DND-41 (cell line): Measurements from ENCODE around the gene BATF2.
A peak's percentile ranks its signal among the peaks of the same experiment; 100 is the strongest.

ENCODE experiments used
- ATAC-seq: fragments of 200-7000 bp; cut with Tn5 transposase; 3 replicates; pipeline ENCODE4 v1.9.1; 2021; ENCODE audit warnings: low read depth; ENCODE audit not compliant: insufficient read depth
- DNase-seq: peaks from one replicate; pipeline ENCODE4 v3.0.0-alpha.2; 2020
- H2AFZ ChIP-seq: 2 replicates; pipeline ENCODE4 v1.6.0; 2012; ENCODE audit warnings: low read depth, low read length
- H3K27ac ChIP-seq: 2 replicates; pipeline ENCODE4 v1.5.1; 2012; ENCODE audit warnings: low read length, inconsistent platforms
- H3K27me3 ChIP-seq: fragments of 200-600 bp; sonication (generic); 2 replicates; pipeline ENCODE4 v1.6.0; 2012; ENCODE audit warnings: low read length, mild to moderate bottlenecking, inconsistent platforms; ENCODE audit not compliant: insufficient read depth, poor library complexity
- H3K36me3 ChIP-seq: 2 replicates; pipeline ENCODE4 v1.5.1; 2012; ENCODE audit warnings: low read length, inconsistent platforms; ENCODE audit not compliant: insufficient read depth
- H3K4me1 ChIP-seq: 2 replicates; pipeline ENCODE4 v1.5.1; 2012; ENCODE audit warnings: mild to moderate bottlenecking, low read length; ENCODE audit not compliant: insufficient read depth
- H3K4me2 ChIP-seq: 2 replicates; pipeline ENCODE4 v1.6.0; 2012; ENCODE audit warnings: mild to moderate bottlenecking, moderate library complexity, low read length, inconsistent platforms; ENCODE audit not compliant: insufficient read depth
- H3K4me3 ChIP-seq, 2 experiments: fragments of 200-600 bp in 1 of 2; shearing (Covaris generic) in 1 of 2; 2 replicates each; pipeline ENCODE4 v1.5.1; 2012 to 2016; ENCODE audit warnings: inconsistent platforms in 2 of 2, low read length in 2 of 2, mild to moderate bottlenecking in 2 of 2, low read depth in 1 of 2, moderate library complexity in 1 of 2
- H3K79me2 ChIP-seq: 2 replicates; pipeline ENCODE4 v1.6.0; 2012; ENCODE audit warnings: low read length, inconsistent platforms; ENCODE audit not compliant: insufficient read depth
- H3K9ac ChIP-seq: 2 replicates; pipeline ENCODE4 v1.6.0; 2012; ENCODE audit warnings: low read depth, mild to moderate bottlenecking, inconsistent platforms, low read length, moderate library complexity
- H3K9me3 ChIP-seq: 2 replicates; pipeline ENCODE4 v1.5.1; 2012; ENCODE audit warnings: low read length, moderate library complexity, mild to moderate bottlenecking, inconsistent platforms; ENCODE audit not compliant: insufficient read depth, severe bottlenecking
- H4K20me1 ChIP-seq: 2 replicates; pipeline ENCODE4 v1.6.0; 2012; ENCODE audit warnings: low read length; ENCODE audit not compliant: insufficient read depth
- EZH2 ChIP-seq: IDR thresholded peaks from 3 replicates; pipeline ENCODE4 v1.6.1; 2012; ENCODE audit warnings: borderline replicate concordance, low read depth, mild to moderate bottlenecking, moderate library complexity, low read length, inconsistent platforms; ENCODE audit not compliant: severe bottlenecking
- TF ChIP-seq, protein P1 (sequence below): IDR thresholded peaks from 2 replicates; pipeline ENCODE4 v1.5.1; 2012; ENCODE audit warnings: borderline replicate concordance, low read length, moderate library complexity, mild to moderate bottlenecking; ENCODE audit not compliant: poor library complexity, severe bottlenecking; ENCODE audit errors: extremely low read depth

BATF2 gene

DNA sequence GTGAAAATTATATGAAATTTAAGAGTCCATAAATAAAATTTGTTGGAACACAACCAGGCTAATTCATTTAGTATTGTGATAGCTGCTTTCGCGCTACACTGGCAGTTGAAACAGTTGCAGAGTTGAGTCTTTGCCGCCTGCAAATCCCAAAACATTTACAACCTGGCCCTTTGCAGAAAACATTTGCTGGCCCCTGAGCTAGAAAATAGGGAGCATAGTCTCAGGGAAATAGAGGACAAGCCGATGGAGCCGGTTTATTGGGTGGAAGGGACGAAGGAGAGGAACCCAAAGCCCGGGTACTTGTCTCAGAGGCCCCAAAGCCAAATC lies 43.7 kb upstream of the BATF2 start:
- Histone ChIP-seq H3K27ac (peak overlapping the region; percentile 89), H4K20me1 (peaks cover 23% of the 10 kb centered on the region), H2AFZ (peak overlapping the region; percentile 81), H3K79me2 (peaks cover 42% of the 10 kb centered on the region), H3K36me3 (peaks cover 50% of the 10 kb centered on the region), H3K4me2 (peak overlapping the region; percentile 93), H3K9me3 (no peaks in the 10 kb centered on the region), H3K4me1 (peaks cover 44% of the 10 kb centered on the region), H3K4me3 (peak overlapping the region; percentile 74 to 95; a peak in 3 of 4 replicates), H3K9ac (peak overlapping the region; percentile 91), H3K27me3 (no peaks in the 10 kb centered on the region)
- ATAC-seq: no peak
- no peak for DNase-seq
- no peak for TF ChIP-seq EZH2
- TF ChIP-seq, protein P1, sequence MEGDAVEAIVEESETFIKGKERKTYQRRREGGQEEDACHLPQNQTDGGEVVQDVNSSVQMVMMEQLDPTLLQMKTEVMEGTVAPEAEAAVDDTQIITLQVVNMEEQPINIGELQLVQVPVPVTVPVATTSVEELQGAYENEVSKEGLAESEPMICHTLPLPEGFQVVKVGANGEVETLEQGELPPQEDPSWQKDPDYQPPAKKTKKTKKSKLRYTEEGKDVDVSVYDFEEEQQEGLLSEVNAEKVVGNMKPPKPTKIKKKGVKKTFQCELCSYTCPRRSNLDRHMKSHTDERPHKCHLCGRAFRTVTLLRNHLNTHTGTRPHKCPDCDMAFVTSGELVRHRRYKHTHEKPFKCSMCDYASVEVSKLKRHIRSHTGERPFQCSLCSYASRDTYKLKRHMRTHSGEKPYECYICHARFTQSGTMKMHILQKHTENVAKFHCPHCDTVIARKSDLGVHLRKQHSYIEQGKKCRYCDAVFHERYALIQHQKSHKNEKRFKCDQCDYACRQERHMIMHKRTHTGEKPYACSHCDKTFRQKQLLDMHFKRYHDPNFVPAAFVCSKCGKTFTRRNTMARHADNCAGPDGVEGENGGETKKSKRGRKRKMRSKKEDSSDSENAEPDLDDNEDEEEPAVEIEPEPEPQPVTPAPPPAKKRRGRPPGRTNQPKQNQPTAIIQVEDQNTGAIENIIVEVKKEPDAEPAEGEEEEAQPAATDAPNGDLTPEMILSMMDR: no peak

DNA sequence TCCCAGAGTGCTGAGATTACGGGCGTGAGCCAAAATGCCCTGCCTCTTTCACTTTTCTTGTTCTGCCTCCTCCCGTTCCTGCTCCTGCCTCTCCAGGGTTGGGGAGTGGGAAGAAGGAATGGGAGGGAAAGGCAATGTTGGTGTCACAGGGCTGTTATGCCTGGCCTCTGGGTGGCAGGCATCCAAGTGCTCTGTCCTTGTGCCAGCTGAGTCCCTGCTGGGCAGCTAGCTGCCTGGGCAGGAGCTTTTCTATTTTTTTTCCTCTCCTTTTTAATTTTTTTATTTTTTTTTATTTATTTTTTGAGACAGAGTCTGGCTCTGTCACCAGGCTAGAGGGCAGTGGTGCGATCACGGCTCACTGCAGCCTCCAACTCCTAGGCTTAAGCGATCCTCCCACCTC lies 40.2 kb upstream of the BATF2 start:
- H2AFZ ChIP-seq: no peak overlapping the region
- ATAC-seq (no peak), DNase-seq (no peak)
- no peak overlapping the region; the same call in 1 of the 2 replicates for H3K9ac ChIP-seq
- peaks cover 9% of the 10 kb centered on the region for H3K79me2 ChIP-seq
- H3K4me2 ChIP-seq: no peak overlapping the region
- H3K4me3 ChIP-seq: no peak overlapping the region
- peaks cover 46% of the 10 kb centered on the region for H3K36me3 ChIP-seq
- H4K20me1 ChIP-seq: 0 out of 2 replicates have a peak, but pooled peaks cover 2% of the 10 kb centered on the region
- H3K4me1 ChIP-seq: peaks cover 17% of the 10 kb centered on the region
- H3K9me3 ChIP-seq: no peaks in the 10 kb centered on the region
- no peaks in the 10 kb centered on the region for H3K27me3 ChIP-seq
- H3K27ac ChIP-seq: no peak overlapping the region
- TF ChIP-seq, protein P1: no peak
- TF ChIP-seq EZH2: no peak

DNA sequence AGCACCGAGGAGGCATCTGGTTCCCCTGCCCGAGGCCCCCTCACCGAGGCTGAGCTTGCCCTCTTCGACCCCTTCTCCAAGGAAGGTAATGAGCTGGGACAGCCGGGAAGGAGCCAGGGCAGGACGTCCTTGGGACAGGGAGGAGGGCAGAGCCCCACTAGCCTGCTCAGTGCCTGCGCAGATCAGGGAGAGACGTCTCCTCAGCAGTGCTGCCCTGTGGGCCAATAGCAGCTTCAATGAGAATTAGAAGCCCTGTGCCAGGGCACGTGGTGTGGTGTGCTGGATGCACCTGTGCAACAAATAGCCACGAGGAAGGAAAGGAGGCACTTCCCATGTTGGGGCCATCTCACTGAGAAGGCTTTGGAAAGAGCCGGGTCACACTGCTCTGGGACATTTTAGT lies 38.8 kb upstream of the BATF2 start:
- H3K9ac ChIP-seq: no peak overlapping the region
- H3K27me3 ChIP-seq: no peaks in the 10 kb centered on the region
- H3K4me2 ChIP-seq: no peak overlapping the region
- H3K27ac ChIP-seq: no peak overlapping the region
- H4K20me1 ChIP-seq: no peaks in the 10 kb centered on the region
- no peak overlapping the region for H3K4me3 ChIP-seq
- no peaks in the 10 kb centered on the region for H3K9me3 ChIP-seq
- peaks cover 48% of the 10 kb centered on the region for H3K36me3 ChIP-seq
- TF ChIP-seq EZH2: no peak
- TF ChIP-seq, protein P1: no peak
- no peaks in the 10 kb centered on the region for H3K79me2 ChIP-seq
- peaks cover 14% of the 10 kb centered on the region for H3K4me1 ChIP-seq
- no peak for ATAC-seq
- DNase-seq: no peak
- H2AFZ ChIP-seq: no peak overlapping the region

DNA sequence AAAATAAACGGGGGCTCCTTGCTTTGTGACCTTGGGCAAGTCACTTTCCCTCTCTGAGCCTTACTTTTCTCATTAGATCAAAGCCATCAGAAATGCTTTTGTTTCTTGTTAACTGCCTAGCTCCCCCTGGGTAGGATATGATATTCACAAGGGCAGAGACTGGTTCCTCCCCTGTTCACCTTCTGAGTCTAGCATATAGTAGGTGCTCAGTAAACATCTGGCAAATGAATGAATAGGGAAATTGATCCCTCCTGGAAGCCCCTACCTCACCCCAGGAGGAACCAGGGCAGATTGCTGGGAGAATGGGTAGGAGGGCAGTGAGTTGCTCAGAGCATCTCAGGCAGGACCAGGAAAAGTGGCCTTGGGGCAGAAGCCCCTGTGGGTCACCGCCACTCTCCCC lies 37.7 kb upstream of the BATF2 start:
- no peaks in the 10 kb centered on the region for H3K9me3 ChIP-seq
- H3K27me3 ChIP-seq: no peaks in the 10 kb centered on the region
- ATAC-seq: no peak
- no peak overlapping the region for H3K27ac ChIP-seq
- peaks cover 48% of the 10 kb centered on the region for H3K36me3 ChIP-seq
- no peak overlapping the region for H3K9ac ChIP-seq
- H3K79me2 ChIP-seq: no peaks in the 10 kb centered on the region
- H3K4me1 ChIP-seq: peaks cover 2% of the 10 kb centered on the region
- no peak for DNase-seq
- no peak overlapping the region for H2AFZ ChIP-seq
- H3K4me2 ChIP-seq: no peak overlapping the region
- H3K4me3 ChIP-seq: no peak overlapping the region
- no peak for TF ChIP-seq EZH2
- TF ChIP-seq, protein P1: no peak
- no peaks in the 10 kb centered on the region for H4K20me1 ChIP-seq
